Spleen (tissue), 7 donors: ENCODE measurements around the gene SLC22A3.

Source experiments
- POLR2A ChIP-seq, 3 donors: fragments of 450-650 bp; IDR thresholded peaks; one replicate each; pipeline ENCODE4 v1.5.1; 2017; ENCODE audit warnings: antibody characterized with exemption in 3 of 3, mild to moderate bottlenecking in 1 of 3
- TF ChIP-seq, protein P1 (sequence below), 11 experiments: fragments of 200-600 bp in 7 of 11; fragments of 450-650 bp in 4 of 11; sonication (generic) in 4 of 11; IDR thresholded peaks in 8 of 11; conservative IDR thresholded peaks in 3 of 11; 1 replicate in 7 of 11; 2 replicates in 4 of 11; pipeline versions ENCODE4 v1.4.0 to v1.8.0; 2016 to 2021; ENCODE audit warnings: antibody characterized with exemption in 11 of 11, inconsistent platforms in 4 of 11, mild to moderate bottlenecking in 1 of 11
- donor health status: DM: no; HTN: no; CAD: no; lungs with moderate emphysema.
- donor health status: DM: no; HTN: no; CAD: no.
- donor health status: DM: no; HTN: no; CAD: no.

GRCh38 chr6:160455081-160455480 lies 106.9 kb downstream of the SLC22A3 start:
- no peak for TF ChIP-seq POLR2A (IDR thresholded peaks at IDR 0.05)
- TF ChIP-seq, protein P1, sequence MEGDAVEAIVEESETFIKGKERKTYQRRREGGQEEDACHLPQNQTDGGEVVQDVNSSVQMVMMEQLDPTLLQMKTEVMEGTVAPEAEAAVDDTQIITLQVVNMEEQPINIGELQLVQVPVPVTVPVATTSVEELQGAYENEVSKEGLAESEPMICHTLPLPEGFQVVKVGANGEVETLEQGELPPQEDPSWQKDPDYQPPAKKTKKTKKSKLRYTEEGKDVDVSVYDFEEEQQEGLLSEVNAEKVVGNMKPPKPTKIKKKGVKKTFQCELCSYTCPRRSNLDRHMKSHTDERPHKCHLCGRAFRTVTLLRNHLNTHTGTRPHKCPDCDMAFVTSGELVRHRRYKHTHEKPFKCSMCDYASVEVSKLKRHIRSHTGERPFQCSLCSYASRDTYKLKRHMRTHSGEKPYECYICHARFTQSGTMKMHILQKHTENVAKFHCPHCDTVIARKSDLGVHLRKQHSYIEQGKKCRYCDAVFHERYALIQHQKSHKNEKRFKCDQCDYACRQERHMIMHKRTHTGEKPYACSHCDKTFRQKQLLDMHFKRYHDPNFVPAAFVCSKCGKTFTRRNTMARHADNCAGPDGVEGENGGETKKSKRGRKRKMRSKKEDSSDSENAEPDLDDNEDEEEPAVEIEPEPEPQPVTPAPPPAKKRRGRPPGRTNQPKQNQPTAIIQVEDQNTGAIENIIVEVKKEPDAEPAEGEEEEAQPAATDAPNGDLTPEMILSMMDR (IDR thresholded peaks at IDR 0.05 in 8 of 11, conservative IDR thresholded peaks at IDR 0.05 in 3 of 11) = no peak
